NCI-H1092 (cell line): ENCODE results near the gene ARHGAP22.

Source experiments
- DNase-seq: peaks from one replicate; lab custom pipeline; 2025; lab: John Stamatoyannopoulos, UW

Gene ARHGAP22

GRCh38 chr10:48607356-48608278, 2.7 kb upstream of the ARHGAP22 start:
- DNase-seq: no peak

- no peak for DNase-seq
These were observed 1.9 kb upstream of the ARHGAP22 start for GRCh38 chr10:48606530-48607355.

- DNase-seq: no peak
These were observed 1.1 kb upstream of the ARHGAP22 start for GRCh38 chr10:48605786-48606529.

GRCh38 chr10:48604039-48604990, 558 bp downstream of the ARHGAP22 start:
- no peak for DNase-seq

GRCh38 chr10:48603421-48604038, 1.3 kb downstream of the ARHGAP22 start:
- DNase-seq: no peak

- no peak for DNase-seq
These were observed 2.3 kb downstream of the ARHGAP22 start for GRCh38 chr10:48602401-48603135.

GRCh38 chr10:48601789-48602188, 3.1 kb downstream of the ARHGAP22 start:
- DNase-seq: no peak

- DNase-seq: no peak
These were observed 4.0 kb downstream of the ARHGAP22 start for GRCh38 chr10:48600645-48601505.

GRCh38 chr10:48599830-48600134, 5.1 kb downstream of the ARHGAP22 start:
- DNase-seq: no peak

- DNase-seq: no peak
These were observed 5.7 kb downstream of the ARHGAP22 start for GRCh38 chr10:48598936-48599829.

GRCh38 chr10:48598243-48598935, 6.5 kb downstream of the ARHGAP22 start:
- DNase-seq: peak; percentile 70

GRCh38 chr10:48595539-48595932, 9.3 kb downstream of the ARHGAP22 start:
- no peak for DNase-seq

- DNase-seq: peak; percentile 86
These were observed 9.9 kb downstream of the ARHGAP22 start for GRCh38 chr10:48594803-48595538.

- peak; percentile 37 for DNase-seq
These were observed 10.5 kb downstream of the ARHGAP22 start for GRCh38 chr10:48594371-48594770.

- no peak for DNase-seq
These were observed 12.5 kb downstream of the ARHGAP22 start for GRCh38 chr10:48592346-48592745.

GRCh38 chr10:48590945-48591344, 13.9 kb downstream of the ARHGAP22 start:
- no peak for DNase-seq

- no peak for DNase-seq
These were observed 15.6 kb downstream of the ARHGAP22 start for GRCh38 chr10:48589266-48589665.
